Vagina (tissue), 2 donors: ENCODE measurements around the gene YAP1. TPM values are rescaled to one million over a fixed set of nuclear protein-coding genes. Genes with fewer than 3 reads are reported as not detected.
"Not testable (repeated sequence)": the region's sequence is repeated elsewhere in the genome, so short reads cannot be mapped to it uniquely, and the experiment has no call there.

Experiments used
- DNase-seq, 2 donors: peaks; one replicate each; pipeline ENCODE4 v3.0.0-alpha.2; 2017; ENCODE audit errors: extremely low spot score in 2 of 2
- H3K27ac ChIP-seq: fragments of 200-600 bp; sonication (generic); one replicate; pipeline ENCODE4 v1.5.1; 2019
- H3K27me3 ChIP-seq: fragments of 200-600 bp; sonication (generic); one replicate; pipeline ENCODE4 v1.5.1; 2019
- H3K36me3 ChIP-seq, 2 donors: fragments of 200-600 bp; sonication (generic); one replicate each; pipeline ENCODE4 v1.5.1; 2017 to 2019
- H3K4me1 ChIP-seq: fragments of 200-600 bp; sonication (generic); one replicate; pipeline ENCODE4 v1.5.1; 2019
- H3K4me3 ChIP-seq, 2 donors: fragments of 200-600 bp; sonication (generic); 1 replicate in 1 of 2; 2 replicates in 1 of 2; pipeline ENCODE4 v1.5.1; 2016 to 2019
- H3K9me3 ChIP-seq: fragments of 200-600 bp; sonication (generic); one replicate; pipeline ENCODE4 v1.5.1; 2019
- POLR2A ChIP-seq, 2 donors: fragments of 450-650 bp; IDR thresholded peaks; one replicate each; pipeline ENCODE4 v1.6.1; 2017; ENCODE audit warnings: antibody characterized with exemption in 2 of 2, mild to moderate bottlenecking in 2 of 2, moderate library complexity in 2 of 2
- POLR2AphosphoS5 ChIP-seq, 2 donors: sonication (generic); formaldehyde crosslinking; IDR thresholded peaks; one replicate each; pipeline ENCODE4 v1.9.0; 2017; ENCODE audit warnings: antibody characterized with exemption in 2 of 2, mild to moderate bottlenecking in 2 of 2, low read depth in 1 of 2; ENCODE audit not compliant: insufficient read depth in 1 of 2
- intact Hi-C: fragments of 100-400 bp; cut with DNase I; formaldehyde crosslinking; loops from one replicate; pipeline ENCODE4 v1.15.1; 2023
- total RNA-seq: library from RNA; depleted of rRNA; stranded (reverse); fragments of >200 nt; gene quantifications from one replicate; pipeline ENCODE4 v1.2.3, GENCODE V29; 2016
- TF ChIP-seq, protein P1 (sequence below), 3 experiments: fragments of 450-650 bp in 2 of 3; fragments of 200-600 bp in 1 of 3; sonication (generic) in 1 of 3; IDR thresholded peaks; one replicate each; pipeline ENCODE4 v1.5.1; 2017 to 2019; ENCODE audit warnings: antibody characterized with exemption in 3 of 3, mild to moderate bottlenecking in 2 of 3, moderate library complexity in 2 of 3

YAP1 gene
- total RNA-seq, 1 donor from 2014 or later: 232 TPM

DNA sequence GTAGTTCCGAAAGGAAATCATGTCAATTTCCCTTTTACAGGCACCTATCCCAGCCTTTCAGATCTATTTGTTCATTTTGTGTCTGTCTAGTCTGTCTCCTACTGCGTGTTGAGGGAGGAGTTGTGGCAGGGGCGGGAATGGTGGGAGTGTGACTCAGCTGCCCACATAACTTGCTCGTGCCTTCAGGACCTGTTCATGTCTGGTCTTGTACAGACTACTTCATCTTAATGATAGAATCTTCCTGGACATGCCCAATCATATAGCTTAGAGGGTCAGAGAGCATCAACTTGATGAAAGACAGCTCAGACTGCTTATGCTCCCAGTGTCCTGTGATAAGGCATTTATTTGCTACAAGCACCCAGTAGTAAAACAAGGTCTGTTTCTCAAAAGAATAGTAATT, 146.0 kb downstream of the YAP1 start:
- Histone ChIP-seq H3K27me3 (no peaks in the 10 kb centered on the region), H3K27ac (no peak overlapping the region), H3K4me1 (peaks cover 16% of the 10 kb centered on the region), H3K9me3 (no peaks in the 10 kb centered on the region), H3K4me3 (no peak overlapping the region), H3K36me3 (no peaks in the 10 kb centered on the region)
- no peak for DNase-seq
- intact Hi-C loops: no loop called here
- TF ChIP-seq POLR2A (IDR thresholded peaks at IDR 0.05): no peak
- TF ChIP-seq POLR2AphosphoS5 (IDR thresholded peaks at IDR 0.05; ENCODE audit: insufficient read depth in 1 of 2, low read depth in 1 of 2): no peak
- TF ChIP-seq, protein P1, sequence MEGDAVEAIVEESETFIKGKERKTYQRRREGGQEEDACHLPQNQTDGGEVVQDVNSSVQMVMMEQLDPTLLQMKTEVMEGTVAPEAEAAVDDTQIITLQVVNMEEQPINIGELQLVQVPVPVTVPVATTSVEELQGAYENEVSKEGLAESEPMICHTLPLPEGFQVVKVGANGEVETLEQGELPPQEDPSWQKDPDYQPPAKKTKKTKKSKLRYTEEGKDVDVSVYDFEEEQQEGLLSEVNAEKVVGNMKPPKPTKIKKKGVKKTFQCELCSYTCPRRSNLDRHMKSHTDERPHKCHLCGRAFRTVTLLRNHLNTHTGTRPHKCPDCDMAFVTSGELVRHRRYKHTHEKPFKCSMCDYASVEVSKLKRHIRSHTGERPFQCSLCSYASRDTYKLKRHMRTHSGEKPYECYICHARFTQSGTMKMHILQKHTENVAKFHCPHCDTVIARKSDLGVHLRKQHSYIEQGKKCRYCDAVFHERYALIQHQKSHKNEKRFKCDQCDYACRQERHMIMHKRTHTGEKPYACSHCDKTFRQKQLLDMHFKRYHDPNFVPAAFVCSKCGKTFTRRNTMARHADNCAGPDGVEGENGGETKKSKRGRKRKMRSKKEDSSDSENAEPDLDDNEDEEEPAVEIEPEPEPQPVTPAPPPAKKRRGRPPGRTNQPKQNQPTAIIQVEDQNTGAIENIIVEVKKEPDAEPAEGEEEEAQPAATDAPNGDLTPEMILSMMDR (IDR thresholded peaks at IDR 0.05): no peak

DNA sequence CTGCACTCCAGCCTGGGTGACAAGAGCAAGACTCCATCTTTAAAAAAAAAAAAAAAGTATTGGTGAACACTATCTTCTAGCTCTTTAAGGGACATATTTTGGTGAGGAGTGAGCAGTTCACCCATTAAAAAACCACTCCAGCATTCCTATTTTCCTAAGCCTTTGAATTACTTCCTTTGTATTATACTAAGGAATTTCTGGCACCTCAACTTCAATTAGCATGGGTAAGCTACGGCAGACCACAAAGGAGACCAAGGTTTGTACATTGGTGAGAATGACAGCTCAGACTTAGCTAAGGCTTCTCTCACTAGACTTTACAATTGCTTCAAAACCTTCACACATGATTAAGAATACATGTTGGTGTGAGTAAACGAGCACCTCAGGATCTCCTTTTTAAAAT, 150.0 kb downstream of the YAP1 start:
- H3K9me3 ChIP-seq: no peaks in the 10 kb centered on the region
- DNase-seq: no peak
- no peaks in the 10 kb centered on the region for H3K4me1 ChIP-seq
- no peaks in the 10 kb centered on the region for H3K27me3 ChIP-seq
- no peaks in the 10 kb centered on the region for H3K36me3 ChIP-seq
- H3K27ac ChIP-seq: no peak overlapping the region
- intact Hi-C loops: no loop called here
- no peak overlapping the region for H3K4me3 ChIP-seq
- TF ChIP-seq POLR2AphosphoS5 (IDR thresholded peaks at IDR 0.05; ENCODE audit: insufficient read depth in 1 of 2, low read depth in 1 of 2) (no peak), POLR2A (IDR thresholded peaks at IDR 0.05) (no peak)
- TF ChIP-seq, protein P1 (IDR thresholded peaks at IDR 0.05): no peak

DNA sequence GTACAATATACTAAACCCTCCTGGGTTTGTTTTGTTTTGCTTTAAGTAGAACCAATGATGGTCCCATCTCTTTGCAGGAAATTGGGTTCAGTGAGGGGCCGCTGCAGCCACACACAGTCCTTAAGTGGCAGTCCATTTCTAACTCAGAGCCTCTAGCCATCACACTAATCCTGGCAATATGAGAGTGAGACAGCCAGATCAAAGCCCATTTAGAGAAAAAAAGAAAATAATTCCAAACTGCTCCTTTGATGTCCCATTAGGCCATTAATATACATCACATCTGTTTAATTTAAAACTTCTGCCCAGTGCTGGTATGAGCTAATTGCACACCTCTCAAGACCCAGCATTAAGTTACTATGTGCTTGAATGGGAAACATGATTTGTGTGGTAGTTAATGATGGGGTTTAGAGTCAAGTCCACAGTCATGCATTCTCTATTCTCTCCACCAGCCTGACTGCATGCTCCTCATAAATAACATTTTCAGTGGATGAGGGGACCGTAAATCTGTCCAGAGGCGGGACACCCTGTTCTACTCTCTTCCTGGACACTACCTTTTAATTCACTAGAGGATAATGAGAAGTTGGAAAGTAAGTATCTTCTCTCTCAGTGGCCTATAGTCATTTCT, 153.2 kb downstream of the YAP1 start:
- no peaks in the 10 kb centered on the region for H3K27me3 ChIP-seq
- no peak for DNase-seq
- H3K27ac ChIP-seq: no peak overlapping the region
- H3K9me3 ChIP-seq: no peaks in the 10 kb centered on the region
- no peak overlapping the region for H3K4me3 ChIP-seq
- intact Hi-C loops: no loop called here
- H3K4me1 ChIP-seq: peaks cover 12% of the 10 kb centered on the region
- H3K36me3 ChIP-seq: no peaks in the 10 kb centered on the region
- TF ChIP-seq POLR2A (IDR thresholded peaks at IDR 0.05) (no peak), POLR2AphosphoS5 (IDR thresholded peaks at IDR 0.05; ENCODE audit: insufficient read depth in 1 of 2, low read depth in 1 of 2) (no peak)
- TF ChIP-seq, protein P1 (IDR thresholded peaks at IDR 0.05): no peak

DNA sequence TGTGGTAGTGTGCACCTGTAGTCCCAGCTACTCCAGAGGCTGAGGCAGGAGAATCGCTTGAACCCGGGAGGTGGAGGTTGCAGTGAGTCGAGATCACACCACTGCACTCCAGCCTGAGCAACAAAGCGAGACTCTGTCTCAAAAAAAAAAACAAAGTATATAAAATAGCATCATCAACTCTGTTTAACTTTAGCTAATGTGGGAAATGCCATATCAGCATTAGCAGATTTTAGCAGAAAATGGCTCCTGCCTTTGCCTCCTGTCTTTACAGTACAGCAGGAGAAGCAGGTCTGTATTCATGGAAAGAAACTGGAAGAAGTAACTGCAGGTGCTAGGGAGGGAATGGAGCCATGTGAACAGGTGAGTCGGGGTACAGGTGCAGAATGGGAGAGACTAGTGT, 154.5 kb downstream of the YAP1 start:
- peaks cover 23% of the 10 kb centered on the region for H3K4me1 ChIP-seq
- H3K4me3 ChIP-seq, intact Hi-C loops, H3K27me3 ChIP-seq, H3K36me3 ChIP-seq, DNase-seq, H3K27ac ChIP-seq, H3K9me3 ChIP-seq: not testable (repeated sequence)

DNA sequence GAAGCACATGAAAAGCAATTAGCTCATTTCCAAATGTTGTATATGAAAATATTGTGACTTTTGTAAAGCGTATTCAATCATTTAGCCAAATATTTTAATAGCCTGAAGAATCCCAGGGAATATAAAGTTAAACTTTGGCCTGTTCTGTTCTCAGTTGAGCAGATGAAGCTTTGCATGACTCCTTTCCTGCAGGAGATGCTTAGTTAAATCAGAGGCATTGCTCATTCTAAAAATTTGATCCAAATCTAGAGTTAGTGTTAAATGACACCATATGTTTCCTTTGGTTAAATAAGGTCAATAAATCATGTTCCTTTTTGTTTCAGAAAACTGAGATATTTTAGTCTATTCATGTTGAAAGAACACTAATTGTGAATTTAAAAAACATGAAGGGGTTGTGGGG, 155.9 kb downstream of the YAP1 start:
- no peak overlapping the region for H3K27ac ChIP-seq
- no peaks in the 10 kb centered on the region for H3K9me3 ChIP-seq
- H3K4me3 ChIP-seq: no peak overlapping the region
- peaks cover 23% of the 10 kb centered on the region for H3K4me1 ChIP-seq
- H3K27me3 ChIP-seq: no peaks in the 10 kb centered on the region
- intact Hi-C loops: no loop called here
- TF ChIP-seq POLR2A (IDR thresholded peaks at IDR 0.05): no peak
- TF ChIP-seq, protein P1 (IDR thresholded peaks at IDR 0.05): no peak
- no peak for TF ChIP-seq POLR2AphosphoS5 (IDR thresholded peaks at IDR 0.05; ENCODE audit: insufficient read depth in 1 of 2, low read depth in 1 of 2)
- no peaks in the 10 kb centered on the region for H3K36me3 ChIP-seq
- no peak for DNase-seq
